Adrenal gland (tissue), 5 donors: ENCODE measurements around the gene MTUS2.

ENCODE experiments used
- POLR2A ChIP-seq, 2 donors: fragments of 450-650 bp; IDR thresholded peaks; one replicate each; pipeline ENCODE4 v1.6.1; 2017; ENCODE audit warnings: antibody characterized with exemption in 2 of 2, mild to moderate bottlenecking in 2 of 2, moderate library complexity in 1 of 2
- TF ChIP-seq, protein P1 (sequence below), 6 experiments: fragments of 450-650 bp in 4 of 6; fragments of 200-600 bp in 2 of 6; sonication (generic) in 1 of 6; IDR thresholded peaks; 1 replicate in 5 of 6; 2 replicates in 1 of 6; pipeline versions ENCODE4 v1.5.1 to v1.8.0; 2016 to 2021; ENCODE audit warnings: antibody characterized with exemption in 6 of 6, mild to moderate bottlenecking in 2 of 6, moderate library complexity in 1 of 6
- donor health status: DM: no; HTN: no; CAD: no.

DNA sequence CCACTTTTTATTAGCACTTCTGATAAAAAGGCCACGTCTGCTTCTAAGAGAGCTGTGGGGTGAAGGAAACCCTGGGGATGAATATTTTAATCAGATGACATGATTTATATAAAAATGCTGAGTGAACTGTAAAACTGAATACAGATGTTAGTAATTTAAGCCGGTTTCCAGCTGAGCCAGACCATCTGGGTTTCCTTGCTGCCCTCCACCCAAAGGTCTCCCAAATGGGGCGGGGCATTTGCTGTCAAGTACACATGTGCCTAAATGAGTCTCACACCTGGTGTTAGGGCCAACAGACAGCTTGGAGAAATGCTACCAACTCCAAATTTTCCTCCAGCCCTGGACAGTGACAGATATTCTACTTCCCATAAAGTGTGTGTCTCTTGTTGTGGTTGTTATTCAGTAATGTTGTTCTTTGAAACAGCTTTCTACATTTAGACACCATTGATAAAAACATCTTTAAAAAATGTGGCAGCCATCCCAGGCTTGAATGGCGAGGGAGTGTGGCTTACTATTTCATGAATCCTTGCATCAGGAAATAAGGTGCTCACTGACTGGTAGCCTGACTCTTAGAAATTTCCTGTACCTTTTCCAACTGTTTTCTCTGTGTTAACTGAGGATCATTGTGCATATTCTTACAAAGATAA lies 350.4 kb downstream of the MTUS2 start:
- TF ChIP-seq, protein P1, sequence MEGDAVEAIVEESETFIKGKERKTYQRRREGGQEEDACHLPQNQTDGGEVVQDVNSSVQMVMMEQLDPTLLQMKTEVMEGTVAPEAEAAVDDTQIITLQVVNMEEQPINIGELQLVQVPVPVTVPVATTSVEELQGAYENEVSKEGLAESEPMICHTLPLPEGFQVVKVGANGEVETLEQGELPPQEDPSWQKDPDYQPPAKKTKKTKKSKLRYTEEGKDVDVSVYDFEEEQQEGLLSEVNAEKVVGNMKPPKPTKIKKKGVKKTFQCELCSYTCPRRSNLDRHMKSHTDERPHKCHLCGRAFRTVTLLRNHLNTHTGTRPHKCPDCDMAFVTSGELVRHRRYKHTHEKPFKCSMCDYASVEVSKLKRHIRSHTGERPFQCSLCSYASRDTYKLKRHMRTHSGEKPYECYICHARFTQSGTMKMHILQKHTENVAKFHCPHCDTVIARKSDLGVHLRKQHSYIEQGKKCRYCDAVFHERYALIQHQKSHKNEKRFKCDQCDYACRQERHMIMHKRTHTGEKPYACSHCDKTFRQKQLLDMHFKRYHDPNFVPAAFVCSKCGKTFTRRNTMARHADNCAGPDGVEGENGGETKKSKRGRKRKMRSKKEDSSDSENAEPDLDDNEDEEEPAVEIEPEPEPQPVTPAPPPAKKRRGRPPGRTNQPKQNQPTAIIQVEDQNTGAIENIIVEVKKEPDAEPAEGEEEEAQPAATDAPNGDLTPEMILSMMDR (IDR thresholded peaks at IDR 0.05): no peak
- TF ChIP-seq POLR2A (IDR thresholded peaks at IDR 0.05): no peak
